ENCODE results near the gene UBFD1. TPM values are rescaled to one million over a fixed set of nuclear protein-coding genes. Genes with fewer than 3 reads are reported as not detected.
"Not testable (repeated sequence)": the region's sequence is repeated elsewhere in the genome, so short reads cannot be mapped to it uniquely, and the experiment has no call there.

The UBFD1 gene
- total RNA-seq, 1 donor = 32.6 TPM

DNA sequence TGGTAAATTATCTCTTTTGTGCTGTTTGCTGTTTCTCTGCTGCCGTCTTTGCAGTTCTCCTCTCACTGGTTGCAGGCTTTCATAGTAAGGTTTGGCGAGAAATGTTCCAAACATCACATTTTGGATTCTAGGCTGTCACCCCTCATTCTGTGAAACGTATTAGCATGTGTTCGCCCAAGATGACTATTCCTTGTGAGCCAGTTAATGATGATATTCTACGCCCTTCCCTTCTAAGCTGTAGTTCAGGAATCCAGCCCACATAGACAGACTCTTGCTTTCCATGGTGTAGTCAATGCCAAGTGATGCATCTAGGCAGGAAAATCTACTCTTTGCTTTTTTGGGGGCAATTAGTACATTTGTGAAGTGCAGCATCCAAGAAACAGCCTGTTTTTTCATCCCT lies 14.4 kb downstream of the UBFD1 start:
- no peaks in the 10 kb centered on the region for H3K27me3 ChIP-seq (ENCODE audit: insufficient read depth, low read length)
- H3K4me3 ChIP-seq (ENCODE audit: low read length) = no peak overlapping the region
- H3K9me3 ChIP-seq (ENCODE audit: low read depth, low read length) = no peaks in the 10 kb centered on the region
- H3K4me1 ChIP-seq (ENCODE audit: insufficient read depth, low read length) = peaks cover 20% of the 10 kb centered on the region

- Histone ChIP-seq H3K27me3 (ENCODE audit: insufficient read depth, low read length) (no peaks in the 10 kb centered on the region), H3K4me3 (ENCODE audit: low read length) (no peak overlapping the region), H3K4me1 (ENCODE audit: insufficient read depth, low read length) (peaks cover 20% of the 10 kb centered on the region), H3K9me3 (ENCODE audit: low read depth, low read length) (no peaks in the 10 kb centered on the region)
Measured at GRCh38 chr16:23572394-23572793, 14.9 kb downstream of the UBFD1 start.

- Histone ChIP-seq H3K27me3 (ENCODE audit: insufficient read depth, low read length) (no peaks in the 10 kb centered on the region), H3K4me1 (ENCODE audit: insufficient read depth, low read length) (peaks cover 23% of the 10 kb centered on the region), H3K9me3 (ENCODE audit: low read depth, low read length) (no peaks in the 10 kb centered on the region), H3K4me3 (ENCODE audit: low read length) (no peak overlapping the region)
Measured at GRCh38 chr16:23573817-23574216, 16.3 kb downstream of the UBFD1 start.

- Histone ChIP-seq H3K4me3 (ENCODE audit: low read length) (no peak overlapping the region), H3K4me1 (ENCODE audit: insufficient read depth, low read length) (peaks cover 14% of the 10 kb centered on the region), H3K9me3 (ENCODE audit: low read depth, low read length) (no peaks in the 10 kb centered on the region), H3K27me3 (ENCODE audit: insufficient read depth, low read length) (no peaks in the 10 kb centered on the region)
Measured at GRCh38 chr16:23575834-23576233, 18.3 kb downstream of the UBFD1 start.

GRCh38 chr16:23577493-23577892 lies 20.0 kb downstream of the UBFD1 start:
- Histone ChIP-seq H3K4me3 (ENCODE audit: low read length) (no peak overlapping the region), H3K27me3 (ENCODE audit: insufficient read depth, low read length) (no peaks in the 10 kb centered on the region), H3K4me1 (ENCODE audit: insufficient read depth, low read length) (peaks cover 4% of the 10 kb centered on the region), H3K9me3 (ENCODE audit: low read depth, low read length) (no peaks in the 10 kb centered on the region)

GRCh38 chr16:23578101-23578830 lies 20.7 kb downstream of the UBFD1 start:
- Histone ChIP-seq H3K9me3 (ENCODE audit: low read depth, low read length) (no peaks in the 10 kb centered on the region), H3K27me3 (ENCODE audit: insufficient read depth, low read length) (no peaks in the 10 kb centered on the region), H3K4me3 (ENCODE audit: low read length) (no peak overlapping the region), H3K4me1 (ENCODE audit: insufficient read depth, low read length) (peaks cover 4% of the 10 kb centered on the region)

GRCh38 chr16:23579371-23579770 lies 21.8 kb downstream of the UBFD1 start:
- Histone ChIP-seq H3K9me3 (ENCODE audit: low read depth, low read length) (no peaks in the 10 kb centered on the region), H3K4me1 (ENCODE audit: insufficient read depth, low read length) (peaks cover 4% of the 10 kb centered on the region), H3K4me3 (ENCODE audit: low read length) (no peak overlapping the region), H3K27me3 (ENCODE audit: insufficient read depth, low read length) (no peaks in the 10 kb centered on the region)

DNA sequence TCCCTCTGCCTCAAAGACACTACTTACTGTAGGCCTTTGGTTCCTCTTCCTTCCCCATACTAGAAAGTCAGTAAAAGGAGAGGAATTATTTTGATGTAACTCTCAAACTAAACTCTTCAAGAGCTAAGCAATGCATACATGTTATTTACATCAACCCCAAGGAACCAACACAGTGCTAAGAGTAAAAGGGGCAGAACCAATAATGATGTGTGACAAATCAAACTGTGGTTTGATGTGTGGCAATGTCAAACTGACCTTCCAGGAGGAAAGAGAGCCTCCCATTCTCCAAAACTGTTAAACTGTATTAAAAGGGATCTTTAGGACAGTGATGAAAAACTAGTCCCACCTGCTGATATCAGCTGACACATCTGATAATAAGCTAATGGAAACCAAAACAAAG lies 22.9 kb downstream of the UBFD1 start:
- H3K27me3 ChIP-seq (ENCODE audit: insufficient read depth, low read length) = no peaks in the 10 kb centered on the region
- no peaks in the 10 kb centered on the region for H3K9me3 ChIP-seq (ENCODE audit: low read depth, low read length)
- H3K4me3 ChIP-seq (ENCODE audit: low read length) = no peak overlapping the region
- peaks cover 4% of the 10 kb centered on the region for H3K4me1 ChIP-seq (ENCODE audit: insufficient read depth, low read length)

GRCh38 chr16:23581764-23582163 lies 24.2 kb downstream of the UBFD1 start:
- no peaks in the 10 kb centered on the region for H3K27me3 ChIP-seq (ENCODE audit: insufficient read depth, low read length)

GRCh38 chr16:23583271-23583670 lies 25.7 kb downstream of the UBFD1 start:
- not testable (repeated sequence) for H3K4me3 ChIP-seq (ENCODE audit: low read length); H3K4me1 ChIP-seq (ENCODE audit: insufficient read depth, low read length); H3K9me3 ChIP-seq (ENCODE audit: low read depth, low read length); H3K27me3 ChIP-seq (ENCODE audit: insufficient read depth, low read length)

More at GRCh38 chr16:23581764-23582163, 24.2 kb downstream of the UBFD1 start:
- Histone ChIP-seq H3K4me1 (ENCODE audit: insufficient read depth, low read length) (peaks cover 4% of the 10 kb centered on the region), H3K4me3 (ENCODE audit: low read length) (no peak overlapping the region), H3K9me3 (ENCODE audit: low read depth, low read length) (no peaks in the 10 kb centered on the region)

GRCh38 chr16:23584186-23585076 lies 26.9 kb downstream of the UBFD1 start:
- Histone ChIP-seq H3K9me3 (ENCODE audit: low read depth, low read length) (no peaks in the 10 kb centered on the region), H3K27me3 (ENCODE audit: insufficient read depth, low read length) (no peaks in the 10 kb centered on the region), H3K4me1 (ENCODE audit: insufficient read depth, low read length) (no peaks in the 10 kb centered on the region), H3K4me3 (ENCODE audit: low read length) (no peak overlapping the region)

GRCh38 chr16:23587726-23588125 lies 30.2 kb downstream of the UBFD1 start:
- H3K4me3 ChIP-seq (ENCODE audit: low read length) = no peak overlapping the region
- H3K9me3 ChIP-seq (ENCODE audit: low read depth, low read length) = no peaks in the 10 kb centered on the region
- no peaks in the 10 kb centered on the region for H3K4me1 ChIP-seq (ENCODE audit: insufficient read depth, low read length)
- no peaks in the 10 kb centered on the region for H3K27me3 ChIP-seq (ENCODE audit: insufficient read depth, low read length)

DNA sequence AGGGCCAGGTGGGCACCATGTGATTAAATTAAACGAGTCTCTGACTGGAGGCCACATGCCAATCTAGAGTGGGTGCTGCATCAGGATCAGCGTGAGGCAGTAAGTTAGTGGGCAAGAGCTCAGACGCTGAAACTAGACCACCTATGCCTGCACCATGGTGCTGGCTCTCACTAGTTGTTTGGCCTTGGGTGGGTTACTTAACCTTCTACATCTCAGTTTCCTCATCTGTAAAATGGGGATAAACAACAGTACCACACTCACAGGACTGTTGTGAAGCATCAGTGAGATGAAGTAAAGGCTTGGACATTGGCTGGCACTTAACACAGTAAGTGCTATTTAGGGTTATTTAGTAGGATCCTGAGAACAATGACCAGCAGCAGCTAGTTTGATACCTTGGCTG lies 32.7 kb downstream of the UBFD1 start:
- Histone ChIP-seq H3K9me3 (ENCODE audit: low read depth, low read length) (no peaks in the 10 kb centered on the region), H3K27me3 (ENCODE audit: insufficient read depth, low read length) (no peaks in the 10 kb centered on the region), H3K4me1 (ENCODE audit: insufficient read depth, low read length) (peaks cover 12% of the 10 kb centered on the region), H3K4me3 (ENCODE audit: low read length) (no peak overlapping the region)

GRCh38 chr16:23594186-23594585 lies 36.7 kb downstream of the UBFD1 start:
- H3K9me3 ChIP-seq (ENCODE audit: low read depth, low read length) = no peaks in the 10 kb centered on the region
- H3K4me3 ChIP-seq (ENCODE audit: low read length) = no peak overlapping the region
- peaks cover 22% of the 10 kb centered on the region for H3K4me1 ChIP-seq (ENCODE audit: insufficient read depth, low read length)
- H3K27me3 ChIP-seq (ENCODE audit: insufficient read depth, low read length) = no peaks in the 10 kb centered on the region

DNA sequence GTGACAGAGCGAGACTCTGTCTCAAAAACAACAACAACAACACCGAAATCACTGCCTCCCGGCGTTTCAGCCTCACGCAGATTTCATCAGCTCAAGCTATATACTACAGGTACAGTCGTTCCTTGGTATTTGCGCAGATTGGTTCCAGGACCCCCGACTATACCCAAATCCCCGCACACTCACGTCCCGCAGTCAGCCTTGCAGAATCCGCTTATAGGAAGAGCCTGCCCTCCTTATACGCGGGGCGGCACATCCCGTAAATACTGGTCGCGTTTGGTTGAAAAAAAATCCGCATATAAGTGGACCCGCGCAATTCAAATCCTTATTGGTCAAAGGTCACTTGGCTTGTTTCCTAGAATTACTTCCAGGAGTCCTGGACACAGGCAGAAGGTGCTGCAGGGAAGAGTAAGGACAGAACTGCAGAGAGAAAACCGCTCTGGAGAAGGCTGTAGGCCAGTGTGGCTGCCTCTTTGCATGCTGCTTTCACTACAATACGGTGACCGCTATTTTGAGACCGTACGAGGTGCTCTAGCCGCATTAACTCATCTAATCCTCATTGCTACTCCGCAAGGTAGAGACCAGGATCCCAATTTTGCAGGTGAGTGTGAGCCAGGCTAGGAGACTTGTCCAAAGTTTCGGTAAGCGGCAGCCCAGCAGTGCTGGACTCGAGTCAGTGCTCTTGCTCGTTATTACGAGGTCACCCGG lies 37.9 kb downstream of the UBFD1 start:
- no peaks in the 10 kb centered on the region for H3K27me3 ChIP-seq (ENCODE audit: insufficient read depth, low read length)
- no peaks in the 10 kb centered on the region for H3K9me3 ChIP-seq (ENCODE audit: low read depth, low read length)
- H3K4me3 ChIP-seq (ENCODE audit: low read length) = peak overlapping the region; percentile 87
- H3K4me1 ChIP-seq (ENCODE audit: insufficient read depth, low read length) = peaks cover 22% of the 10 kb centered on the region

Data from mononuclear cell (primary cell).